HepG2 (cell line): ENCODE results near the gene MMS19. TPM values are rescaled to one million over a fixed set of nuclear protein-coding genes. Genes with fewer than 3 reads are reported as not detected.
A peak's percentile ranks its signal among the peaks of the same experiment; 100 is the strongest.

ENCODE experiments used
- BORCS8-MEF2B ChIP-seq: sonication (generic); formaldehyde crosslinking; IDR thresholded peaks from 2 replicates; pipeline ENCODE4 v1.8.0; 2022; ENCODE audit warnings: mild to moderate bottlenecking, missing genetic modification reagents
- MEF2D ChIP-seq: sonication (generic); formaldehyde crosslinking; IDR thresholded peaks from 2 replicates; pipeline ENCODE4 v1.5.1; 2020; ENCODE audit warnings: mild to moderate bottlenecking, missing genetic modification reagents
- MTF2 ChIP-seq: sonication (generic); formaldehyde crosslinking; IDR thresholded peaks from 2 replicates; pipeline ENCODE4 v1.5.0; 2020; ENCODE audit warnings: missing genetic modification reagents, borderline replicate concordance
- PHF20 ChIP-seq: sonication (generic); formaldehyde crosslinking; IDR thresholded peaks from 2 replicates; pipeline ENCODE4 v1.5.0; 2020; ENCODE audit warnings: mild to moderate bottlenecking, missing genetic modification reagents
- RARA ChIP-seq: IDR thresholded peaks from 2 replicates; pipeline ENCODE4 v1.6.1; 2016; ENCODE audit warnings: missing genetic modification reagents, missing compliant biosample characterization
- SNAI1 ChIP-seq: sonication (generic); formaldehyde crosslinking; IDR thresholded peaks from 2 replicates; pipeline ENCODE4 v1.5.0; 2020; ENCODE audit warnings: mild to moderate bottlenecking, missing genetic modification reagents, borderline replicate concordance
- SNAPC2 ChIP-seq: sonication (generic); formaldehyde crosslinking; IDR thresholded peaks from 2 replicates; pipeline ENCODE4 v1.8.1; 2022; ENCODE audit warnings: mild to moderate bottlenecking, missing genetic modification reagents
- STAT5B ChIP-seq: sonication (generic); formaldehyde crosslinking; IDR thresholded peaks from 2 replicates; pipeline ENCODE4 v1.4.0; 2020; ENCODE audit warnings: missing genetic modification reagents
- YEATS2 ChIP-seq: sonication (generic); formaldehyde crosslinking; IDR thresholded peaks from 2 replicates; pipeline ENCODE4 v1.4.0; 2020; ENCODE audit warnings: missing genetic modification reagents, borderline replicate concordance
- ZBED4 ChIP-seq: sonication (generic); formaldehyde crosslinking; IDR thresholded peaks from 2 replicates; pipeline ENCODE4 v1.4.0; 2020; ENCODE audit warnings: missing genetic modification reagents, borderline replicate concordance
- ZNF337 ChIP-seq: sonication (generic); formaldehyde crosslinking; IDR thresholded peaks from 2 replicates; pipeline ENCODE4 v1.5.1; 2020; ENCODE audit warnings: missing genetic modification reagents, low read depth, mild to moderate bottlenecking, borderline replicate concordance
- ZNF563 ChIP-seq: sonication (generic); formaldehyde crosslinking; IDR thresholded peaks from 2 replicates; pipeline ENCODE4 v1.8.0; 2022; ENCODE audit warnings: mild to moderate bottlenecking, moderate library complexity, missing genetic modification reagents
- ZNF670 ChIP-seq: sonication (generic); formaldehyde crosslinking; IDR thresholded peaks from 2 replicates; pipeline ENCODE4 v1.8.0; 2022; ENCODE audit warnings: mild to moderate bottlenecking, missing genetic modification reagents, borderline replicate concordance
- ZSCAN12 ChIP-seq: sonication (generic); formaldehyde crosslinking; IDR thresholded peaks from 2 replicates; pipeline ENCODE4 v1.9.0; 2021; ENCODE audit warnings: mild to moderate bottlenecking, missing genetic modification reagents
- polyA plus RNA-seq, 8 experiments: library from polyadenylated mRNA; depleted of rRNA in 3 of 8; stranded (reverse) in 7 of 8; unstranded in 1 of 8; fragments of >200 nt; fragmentation: Illumina TruSeq in 4 of 8; extraction: Trizol in 4 of 8; gene quantifications; 2 replicates each; pipeline versions ENCODE4 v1.2.1 to v1.2.3, GENCODE V29; 2011 to 2016; ENCODE audit warnings: low read depth in 4 of 8, missing spikeins in 1 of 8, mixed read lengths in 1 of 8; ENCODE audit not compliant: insufficient read depth in 1 of 8
- total RNA-seq, 5 experiments: library from RNA; depleted of rRNA; stranded (reverse); fragments of >200 nt; fragmentation: Illumina TruSeq; extraction: Trizol; gene quantifications; 2 replicates each; pipeline ENCODE4 v1.2.3, GENCODE V29; 2016; ENCODE audit warnings: low read depth in 1 of 5
- TF ChIP-seq, protein P1 (sequence below), 2 experiments: IDR thresholded peaks; 2 replicates each; pipeline ENCODE4 v1.6.1; 2011 to 2012; ENCODE audit warnings: low read length in 2 of 2, borderline replicate concordance in 1 of 2, low read depth in 1 of 2, mild to moderate bottlenecking in 1 of 2, moderate library complexity in 1 of 2
- TF ChIP-seq, protein P2 (sequence below): sonication (generic); formaldehyde crosslinking; conservative IDR thresholded peaks from 2 replicates; pipeline ENCODE4 v1.8.1; 2023; ENCODE audit warnings: missing genetic modification reagents
- TF ChIP-seq, protein P3 (sequence below): sonication (generic); formaldehyde crosslinking; IDR thresholded peaks from 2 replicates; pipeline ENCODE4 v1.4.0; 2020; ENCODE audit warnings: missing genetic modification reagents

The MMS19 gene
- total and polyA plus RNA-seq, 2 of the 13 experiments (the other 11 are each of a cell fraction or from before 2014, with no cell fraction given) = 76.4 to 107 TPM

GRCh38 chr10:97497572-97498075, 598 bp downstream of the MMS19 start (continued):
- no peak for TF ChIP-seq ZBED4 (CRISPR knock-in tag)
- TF ChIP-seq, protein P1, sequence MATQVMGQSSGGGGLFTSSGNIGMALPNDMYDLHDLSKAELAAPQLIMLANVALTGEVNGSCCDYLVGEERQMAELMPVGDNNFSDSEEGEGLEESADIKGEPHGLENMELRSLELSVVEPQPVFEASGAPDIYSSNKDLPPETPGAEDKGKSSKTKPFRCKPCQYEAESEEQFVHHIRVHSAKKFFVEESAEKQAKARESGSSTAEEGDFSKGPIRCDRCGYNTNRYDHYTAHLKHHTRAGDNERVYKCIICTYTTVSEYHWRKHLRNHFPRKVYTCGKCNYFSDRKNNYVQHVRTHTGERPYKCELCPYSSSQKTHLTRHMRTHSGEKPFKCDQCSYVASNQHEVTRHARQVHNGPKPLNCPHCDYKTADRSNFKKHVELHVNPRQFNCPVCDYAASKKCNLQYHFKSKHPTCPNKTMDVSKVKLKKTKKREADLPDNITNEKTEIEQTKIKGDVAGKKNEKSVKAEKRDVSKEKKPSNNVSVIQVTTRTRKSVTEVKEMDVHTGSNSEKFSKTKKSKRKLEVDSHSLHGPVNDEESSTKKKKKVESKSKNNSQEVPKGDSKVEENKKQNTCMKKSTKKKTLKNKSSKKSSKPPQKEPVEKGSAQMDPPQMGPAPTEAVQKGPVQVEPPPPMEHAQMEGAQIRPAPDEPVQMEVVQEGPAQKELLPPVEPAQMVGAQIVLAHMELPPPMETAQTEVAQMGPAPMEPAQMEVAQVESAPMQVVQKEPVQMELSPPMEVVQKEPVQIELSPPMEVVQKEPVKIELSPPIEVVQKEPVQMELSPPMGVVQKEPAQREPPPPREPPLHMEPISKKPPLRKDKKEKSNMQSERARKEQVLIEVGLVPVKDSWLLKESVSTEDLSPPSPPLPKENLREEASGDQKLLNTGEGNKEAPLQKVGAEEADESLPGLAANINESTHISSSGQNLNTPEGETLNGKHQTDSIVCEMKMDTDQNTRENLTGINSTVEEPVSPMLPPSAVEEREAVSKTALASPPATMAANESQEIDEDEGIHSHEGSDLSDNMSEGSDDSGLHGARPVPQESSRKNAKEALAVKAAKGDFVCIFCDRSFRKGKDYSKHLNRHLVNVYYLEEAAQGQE (IDR thresholded peaks at IDR 0.05; ENCODE audit: borderline replicate concordance in 1 of 2, low read depth in 1 of 2, low read length in 2 of 2) = no peak
- TF ChIP-seq PHF20 (CRISPR knock-in tag) = peak; percentile 51; the same call in 1 of the 2 replicates
- no peak for TF ChIP-seq RARA (CRISPR knock-in tag)
- TF ChIP-seq ZSCAN12 (CRISPR knock-in tag) = no peak
- TF ChIP-seq, protein P2, sequence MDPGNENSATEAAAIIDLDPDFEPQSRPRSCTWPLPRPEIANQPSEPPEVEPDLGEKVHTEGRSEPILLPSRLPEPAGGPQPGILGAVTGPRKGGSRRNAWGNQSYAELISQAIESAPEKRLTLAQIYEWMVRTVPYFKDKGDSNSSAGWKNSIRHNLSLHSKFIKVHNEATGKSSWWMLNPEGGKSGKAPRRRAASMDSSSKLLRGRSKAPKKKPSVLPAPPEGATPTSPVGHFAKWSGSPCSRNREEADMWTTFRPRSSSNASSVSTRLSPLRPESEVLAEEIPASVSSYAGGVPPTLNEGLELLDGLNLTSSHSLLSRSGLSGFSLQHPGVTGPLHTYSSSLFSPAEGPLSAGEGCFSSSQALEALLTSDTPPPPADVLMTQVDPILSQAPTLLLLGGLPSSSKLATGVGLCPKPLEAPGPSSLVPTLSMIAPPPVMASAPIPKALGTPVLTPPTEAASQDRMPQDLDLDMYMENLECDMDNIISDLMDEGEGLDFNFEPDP (CRISPR knock-in tag) = no peak
- no peak for TF ChIP-seq ZNF337
- no peak for TF ChIP-seq STAT5B (CRISPR knock-in tag)
- peak; percentile 63; the same call in 1 of the 2 replicates for TF ChIP-seq BORCS8-MEF2B (CRISPR knock-in tag)
- no peak for TF ChIP-seq ZNF670 (CRISPR knock-in tag)
- TF ChIP-seq ZNF563 (CRISPR knock-in tag) = peak; percentile 55; the same call in 1 of the 2 replicates
- TF ChIP-seq SNAPC2 (CRISPR knock-in tag) = peak; percentile 88; the same call in 1 of the 2 replicates
- TF ChIP-seq MTF2 (CRISPR knock-in tag) = no peak
- TF ChIP-seq, protein P3, sequence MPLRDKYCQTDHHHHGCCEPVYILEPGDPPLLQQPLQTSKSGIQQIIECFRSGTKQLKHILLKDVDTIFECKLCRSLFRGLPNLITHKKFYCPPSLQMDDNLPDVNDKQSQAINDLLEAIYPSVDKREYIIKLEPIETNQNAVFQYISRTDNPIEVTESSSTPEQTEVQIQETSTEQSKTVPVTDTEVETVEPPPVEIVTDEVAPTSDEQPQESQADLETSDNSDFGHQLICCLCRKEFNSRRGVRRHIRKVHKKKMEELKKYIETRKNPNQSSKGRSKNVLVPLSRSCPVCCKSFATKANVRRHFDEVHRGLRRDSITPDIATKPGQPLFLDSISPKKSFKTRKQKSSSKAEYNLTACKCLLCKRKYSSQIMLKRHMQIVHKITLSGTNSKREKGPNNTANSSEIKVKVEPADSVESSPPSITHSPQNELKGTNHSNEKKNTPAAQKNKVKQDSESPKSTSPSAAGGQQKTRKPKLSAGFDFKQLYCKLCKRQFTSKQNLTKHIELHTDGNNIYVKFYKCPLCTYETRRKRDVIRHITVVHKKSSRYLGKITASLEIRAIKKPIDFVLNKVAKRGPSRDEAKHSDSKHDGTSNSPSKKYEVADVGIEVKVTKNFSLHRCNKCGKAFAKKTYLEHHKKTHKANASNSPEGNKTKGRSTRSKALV (CRISPR knock-in tag) = no peak
- TF ChIP-seq MEF2D = 0 out of 2 replicates have a peak, but pooled peaks have one; percentile 5
- TF ChIP-seq SNAI1 (CRISPR knock-in tag) = no peak; the same call in 1 of the 2 replicates
- no peak for TF ChIP-seq YEATS2 (CRISPR knock-in tag)
